K562 (cell line): ENCODE measurements around the gene YBX2. TPM values are rescaled to one million over a fixed set of nuclear protein-coding genes. Genes with fewer than 3 reads are reported as not detected.
A peak's percentile ranks its signal among the peaks of the same experiment; 100 is the strongest.

ENCODE experiments used
- ATAC-seq: fragments of 200-7000 bp; cut with Tn5 transposase; 3 replicates; pipeline ENCODE4 v1.9.1; 2020; ENCODE audit warnings: moderate library complexity
- BruUV-seq: library from RNA; stranded (reverse); fragments of 400-500 nt; replicated peaks from 2 replicates; lab custom pipeline; 2021; lab: Mats Ljungman, UMichigan
- CTCF ChIA-PET: fragments of 300-600 bp; formaldehyde crosslinking; extraction: SDS; loops from one replicate; lab custom pipeline; 2021; ENCODE audit warnings: low intra/inter-chr PET ratio; lab: Yijun Ruan, JAX
- POLR2A ChIA-PET: fragments of 300-600, 350-650 bp; sonication (Branson Sonifier 250); formaldehyde crosslinking; extraction: SDS; loops from one replicate; lab custom pipeline; 2021; ENCODE audit warnings: antibody characterized with exemption, inconsistent platforms; lab: Yijun Ruan, JAX
- DNase-seq, 4 experiments: peaks; one replicate each; pipeline versions ENCODE4 v3.0.0 to v3.0.0-alpha.2; 2011 to 2018; ENCODE audit warnings: low spot score in 3 of 4, mixed read lengths in 3 of 4; ENCODE audit errors: extremely low read depth in 1 of 4
- FAIRE-seq: peaks from 2 replicates; lab custom pipeline; 2011; peaks lifted over from hg19 to GRCh38; lab: Jason Lieb, UNC
- H2AFZ ChIP-seq: 2 replicates; pipeline ENCODE4 v1.6.0; 2011; ENCODE audit warnings: low read depth, low read length, control low read depth, inconsistent platforms
- H3K27ac ChIP-seq: fragments of 200-600 bp; 3 replicates; pipeline ENCODE4 v1.8.0; 2011; ENCODE audit warnings: low read depth, mild to moderate bottlenecking, control low read depth, inconsistent platforms, low read length, moderate library complexity, mixed read lengths; ENCODE audit errors: extremely low read depth
- H3K27me3 ChIP-seq, 2 experiments: fragments of 300-600 bp in 1 of 2; 2 replicates in 1 of 2; 3 replicates in 1 of 2; pipeline versions ENCODE4 v1.6.0 to v1.8.0; 2011; ENCODE audit warnings: inconsistent platforms in 2 of 2, low read length in 2 of 2, mild to moderate bottlenecking in 1 of 2, mixed read lengths in 1 of 2, moderate library complexity in 1 of 2; ENCODE audit not compliant: control insufficient read depth in 2 of 2, insufficient read depth in 2 of 2
- H3K36me3 ChIP-seq: fragments of 300-600 bp; 3 replicates; pipeline ENCODE4 v1.8.0; 2011; ENCODE audit warnings: mild to moderate bottlenecking, low read length, inconsistent platforms; ENCODE audit not compliant: control insufficient read depth, insufficient read depth
- H3K4me1 ChIP-seq, 2 experiments: fragments of 200-600 bp in 1 of 2; replicated peaks in 1 of 2; 2 replicates in 1 of 2; 3 replicates in 1 of 2; pipeline versions ENCODE4 v1.5.1 to v1.8.0; 2011; ENCODE audit warnings: inconsistent platforms in 2 of 2, low read length in 2 of 2, mild to moderate bottlenecking in 1 of 2, mixed read lengths in 1 of 2, moderate library complexity in 1 of 2; ENCODE audit not compliant: control insufficient read depth in 2 of 2, insufficient read depth in 2 of 2
- H3K4me2 ChIP-seq: 2 replicates; pipeline ENCODE4 v1.6.1; 2011; ENCODE audit warnings: low read length, control low read depth, inconsistent platforms, mixed read lengths; ENCODE audit not compliant: insufficient read depth
- H3K4me3 ChIP-seq: fragments of 200-600 bp; sonication (generic), shearing (Covaris generic); 2 replicates; pipeline ENCODE4 v1.5.1; 2016; ENCODE audit warnings: control low read depth, inconsistent platforms
- H3K79me2 ChIP-seq: fragments of 200-600 bp; 3 replicates; pipeline ENCODE4 v1.8.0; 2011; ENCODE audit warnings: low read length, inconsistent platforms; ENCODE audit not compliant: control insufficient read depth, insufficient read depth
- H3K9ac ChIP-seq, 2 experiments: 2 replicates each; pipeline versions ENCODE4 v1.6.0 to v1.6.1; 2011; ENCODE audit warnings: low read depth in 2 of 2, low read length in 2 of 2, control low read depth in 1 of 2, inconsistent platforms in 1 of 2, mild to moderate bottlenecking in 1 of 2, mixed read lengths in 1 of 2; ENCODE audit not compliant: insufficient read depth in 1 of 2
- H3K9me1 ChIP-seq: one replicate; pipeline ENCODE4 v1.6.0; 2011; ENCODE audit warnings: inconsistent platforms, mild to moderate bottlenecking, low read length, moderate library complexity; ENCODE audit not compliant: control insufficient read depth, insufficient read depth
- H3K9me3 ChIP-seq: replicated peaks from 2 replicates; pipeline ENCODE4 v1.5.1; 2011; ENCODE audit warnings: low read depth, low read length, inconsistent platforms; ENCODE audit not compliant: control insufficient read depth, insufficient read depth
- H4K20me1 ChIP-seq: replicated peaks from 2 replicates; pipeline ENCODE4 v1.6.1; 2011; ENCODE audit warnings: low read length, inconsistent platforms, mixed read lengths; ENCODE audit not compliant: control insufficient read depth, insufficient read depth
- CHD7 ChIP-seq: fragments of 200-600 bp; sonication (generic); IDR thresholded peaks from one replicate; pipeline ENCODE4 v1.6.1; 2012; ENCODE audit warnings: mild to moderate bottlenecking, low read depth, low read length, inconsistent platforms
- CREB3L1 ChIP-seq: fragments of 450-650 bp; IDR thresholded peaks from 2 replicates; pipeline ENCODE4 v1.6.1; 2014; ENCODE audit warnings: low read depth, mild to moderate bottlenecking, moderate library complexity, borderline replicate concordance
- FIP1L1 ChIP-seq: fragments of 200-400 bp; formaldehyde crosslinking; IDR thresholded peaks from 2 replicates; pipeline ENCODE4 v1.6.1; 2018; ENCODE audit warnings: mild to moderate bottlenecking, low read depth, low read length; ENCODE audit not compliant: poor library complexity, severe bottlenecking
- MBD2 ChIP-seq: sonication (generic); IDR thresholded peaks from 2 replicates; pipeline ENCODE4 v1.6.1; 2016; ENCODE audit warnings: low read depth, borderline replicate concordance
- MIER1 ChIP-seq: fragments of 450-650 bp; IDR thresholded peaks from 2 replicates; pipeline ENCODE4 v1.6.1; 2016; ENCODE audit warnings: antibody characterized with exemption, mild to moderate bottlenecking, low read depth
- NEUROD1 ChIP-seq: fragments of 150-350 bp; IDR thresholded peaks from 2 replicates; pipeline ENCODE4 v1.6.1; 2014; ENCODE audit warnings: borderline replicate concordance, low read length, low read depth; ENCODE audit not compliant: partially characterized antibody
- NFIX ChIP-seq: fragments of 250-450 bp; sonication (Bioruptor Pico); IDR thresholded peaks from 2 replicates; pipeline ENCODE4 v1.4.0; 2020; ENCODE audit warnings: low read depth, mild to moderate bottlenecking, moderate library complexity
- RBBP5 ChIP-seq: fragments of 200-600 bp; sonication (generic); IDR thresholded peaks from 2 replicates; pipeline ENCODE4 v1.6.1; 2012; ENCODE audit warnings: borderline replicate concordance, mild to moderate bottlenecking, low read length, control low read depth, inconsistent platforms; ENCODE audit not compliant: insufficient read depth, poor library complexity, severe bottlenecking
- ZFP1 ChIP-seq: fragments of 450-650 bp; formaldehyde crosslinking; IDR thresholded peaks from 2 replicates; pipeline ENCODE4 v1.4.0; 2020; ENCODE audit warnings: mild to moderate bottlenecking, mixed read lengths
- ZNF3 ChIP-seq: fragments of 250-450 bp; sonication (Bioruptor Pico); IDR thresholded peaks from 2 replicates; pipeline ENCODE4 v1.5.0; 2021; ENCODE audit warnings: mild to moderate bottlenecking, moderate library complexity
- WGBS: fragments of 100-300 bp; shearing (Covaris generic); methylation state at CpG from one replicate; pipeline ENCODE4 v1.1.6; 2016; ENCODE audit warnings: low coverage, mixed read lengths; ENCODE audit not compliant: insufficient coverage; ENCODE audit errors: missing lambda C conversion rate; 5-methylcytosine and 5-hydroxymethylcytosine counted together
- in situ Hi-C: fragments of 300-500 bp; cut with MboI; formaldehyde crosslinking; loops from 4 replicates; pipeline ENCODE4 v1.15.0; 2018; ENCODE audit warnings: inconsistent platforms, mixed read lengths
- intact Hi-C: fragments of 100-400 bp; cut with micrococcal nuclease; formaldehyde crosslinking; loops from 2 replicates; pipeline ENCODE4 v1.14.2; 2022
- polyA plus RNA-seq, 8 experiments: library from polyadenylated mRNA; depleted of rRNA in 4 of 8; stranded (reverse) in 5 of 8; unstranded in 3 of 8; fragments of >200 nt; fragmentation: Nextera tagmentation in 2 of 8; fragmentation: Illumina TruSeq in 1 of 8; extraction: Ambion mirVana in 2 of 8; extraction: Trizol in 1 of 8; gene quantifications; 2 replicates each; pipeline versions ENCODE4 v1.2.1 to v1.2.3, GENCODE V29; 2011 to 2014; ENCODE audit warnings: inconsistent platforms in 1 of 8, missing spikeins in 1 of 8
- total RNA-seq, 7 experiments: library from RNA; depleted of rRNA in 6 of 7; stranded (reverse); fragments of >200 nt in 6 of 7; fragmentation: Illumina TruSeq in 2 of 7; extraction: Trizol in 2 of 7; gene quantifications; 2 replicates each; pipeline versions ENCODE4 v1.2.1 to v1.2.3, GENCODE V29; 2011 to 2021; ENCODE audit warnings: low replicate concordance in 1 of 7

YBX2 gene
- total and polyA plus RNA-seq, 9 of the 15 experiments (the other 6 are each of a cell fraction or from before 2014, with no cell fraction given), result 0.03 to 0.59 (median 0.27) TPM; not detected in 6

GRCh38 chr17:7292729-7293128 lies 1.7 kb downstream of the YBX2 start:
- ChIA-PET POLR2A (no interaction called here), CTCF (no interaction called here)
- H3K79me2 ChIP-seq, result no peaks in the 10 kb centered on the region
- H3K9ac ChIP-seq, result peak overlapping the region in 1 of 2 experiments; percentile 59; a peak in 3 of 4 replicates
- in situ Hi-C loops (no loop called here), intact Hi-C loops (no loop called here)
- H3K9me1 ChIP-seq, result no peaks in the 10 kb centered on the region
- no peak overlapping the region for H3K4me3 ChIP-seq
- no peaks in the 10 kb centered on the region for H3K27me3 ChIP-seq
- H3K4me2 ChIP-seq, result no peak overlapping the region
- WGBS, result 12% methylated on average over 3 of the region's 6 CpGs
- no peak overlapping the region for H2AFZ ChIP-seq
- ATAC-seq (no peak), FAIRE-seq (no peak), DNase-seq (no peak)
- H4K20me1 ChIP-seq, result no peaks in the 10 kb centered on the region
- H3K27ac ChIP-seq, result no peak overlapping the region
- no TSS peak for BruUV-seq
- H3K36me3 ChIP-seq, result no peaks in the 10 kb centered on the region
- H3K4me1 ChIP-seq, result peaks cover 17 to 53% of the 10 kb centered on the region in 2 experiments
- no peaks in the 10 kb centered on the region for H3K9me3 ChIP-seq
- no peak for TF ChIP-seq CHD7
- TF ChIP-seq RBBP5, result no peak
- no peak for TF ChIP-seq NFIX (CRISPR knock-in tag)
- TF ChIP-seq NEUROD1, result no peak
- no peak for TF ChIP-seq FIP1L1
- TF ChIP-seq ZFP1 (CRISPR knock-in tag), result no peak
- TF ChIP-seq MBD2, result no peak
- no peak for TF ChIP-seq MIER1
- no peak for TF ChIP-seq CREB3L1
- no peak for TF ChIP-seq ZNF3
